ENCODE results near the gene PITX2. TPM values are rescaled to one million over a fixed set of nuclear protein-coding genes. Genes with fewer than 3 reads are reported as not detected.

PITX2 gene
- total RNA-seq, 1 experiment from 2014 or later = 0.90 TPM

- no peak for DNase-seq (ENCODE audit: low spot score)
- intact Hi-C loops (cut with micrococcal nuclease; ENCODE audit: unreplicated experiment) = no loop called here
- no TSS peak for BruUV-seq (replicated peaks)
- Histone ChIP-seq H3K27me3 (replicated peaks; ENCODE audit: insufficient read depth, low read depth, low read length, poor library complexity) (no peaks in the 10 kb centered on the region), H3K27ac (ENCODE audit: low read depth, low read length, poor library complexity, severe bottlenecking) (no peak overlapping the region), H3K4me1 (ENCODE audit: insufficient read depth, low read length, poor library complexity, severe bottlenecking) (no peaks in the 10 kb centered on the region), H3K36me3 (ENCODE audit: insufficient read depth, low read length, poor library complexity, severe bottlenecking) (no peaks in the 10 kb centered on the region), H3K9me3 (ENCODE audit: low read depth, low read length, poor library complexity, severe bottlenecking) (no peaks in the 10 kb centered on the region), H3K4me3 (ENCODE audit: low read depth, low read length, poor library complexity, severe bottlenecking) (no peak overlapping the region)
- ChIA-PET POLR2A (ENCODE audit: low non-redundant PET) (no interaction called here), CTCF (no interaction called here)
- TF ChIP-seq EZH2 (IDR thresholded peaks at IDR 0.05; ENCODE audit: borderline replicate concordance, low read depth, low read length, poor library complexity, severe bottlenecking) (no peak), CTCF (conservative IDR thresholded peaks at IDR 0.05; ENCODE audit: low read depth, low read length) (no peak)
Measured at GRCh38 chr4:110668463-110669235, 45.8 kb upstream of the PITX2 start.

- H3K36me3 ChIP-seq (ENCODE audit: insufficient read depth, low read length, poor library complexity, severe bottlenecking) = no peaks in the 10 kb centered on the region
- H3K4me3 ChIP-seq (ENCODE audit: low read depth, low read length, poor library complexity, severe bottlenecking) = no peak overlapping the region
- POLR2A ChIA-PET (ENCODE audit: low non-redundant PET) = interaction anchor here (0.6 kb wide), 1 partner anchor 743 kb away, joined by 5 read pairs; no protein-coding TSS in a partner anchor
- CTCF ChIA-PET = no interaction called here
- no peaks in the 10 kb centered on the region for H3K27me3 ChIP-seq (replicated peaks; ENCODE audit: insufficient read depth, low read depth, low read length, poor library complexity)
- intact Hi-C loops (cut with micrococcal nuclease; ENCODE audit: unreplicated experiment) = no loop called here
- H3K4me1 ChIP-seq (ENCODE audit: insufficient read depth, low read length, poor library complexity, severe bottlenecking) = no peaks in the 10 kb centered on the region
- no peak overlapping the region for H3K27ac ChIP-seq (ENCODE audit: low read depth, low read length, poor library complexity, severe bottlenecking)
- BruUV-seq (replicated peaks) = no TSS peak
- no peak for DNase-seq (ENCODE audit: low spot score)
- no peaks in the 10 kb centered on the region for H3K9me3 ChIP-seq (ENCODE audit: low read depth, low read length, poor library complexity, severe bottlenecking)
- TF ChIP-seq EZH2 (IDR thresholded peaks at IDR 0.05; ENCODE audit: borderline replicate concordance, low read depth, low read length, poor library complexity, severe bottlenecking) = no peak
- no peak for TF ChIP-seq CTCF (conservative IDR thresholded peaks at IDR 0.05; ENCODE audit: low read depth, low read length)
Measured at GRCh38 chr4:110667670-110668069, 44.8 kb upstream of the PITX2 start.

- no TSS peak for BruUV-seq (replicated peaks)
Measured at GRCh38 chr4:110666030-110666429, 43.2 kb upstream of the PITX2 start.

More at GRCh38 chr4:110666030-110666429, 43.2 kb upstream of the PITX2 start:
- no peak overlapping the region for H3K4me3 ChIP-seq (ENCODE audit: low read depth, low read length, poor library complexity, severe bottlenecking)
- POLR2A ChIA-PET (ENCODE audit: low non-redundant PET) = no interaction called here
- DNase-seq (ENCODE audit: low spot score) = no peak
- no peaks in the 10 kb centered on the region for H3K4me1 ChIP-seq (ENCODE audit: insufficient read depth, low read length, poor library complexity, severe bottlenecking)
- H3K27me3 ChIP-seq (replicated peaks; ENCODE audit: insufficient read depth, low read depth, low read length, poor library complexity) = no peaks in the 10 kb centered on the region
- intact Hi-C loops (cut with micrococcal nuclease; ENCODE audit: unreplicated experiment) = no loop called here
- CTCF ChIA-PET = no interaction called here
- H3K9me3 ChIP-seq (ENCODE audit: low read depth, low read length, poor library complexity, severe bottlenecking) = no peaks in the 10 kb centered on the region
- H3K27ac ChIP-seq (ENCODE audit: low read depth, low read length, poor library complexity, severe bottlenecking) = no peak overlapping the region
- TF ChIP-seq CTCF (conservative IDR thresholded peaks at IDR 0.05; ENCODE audit: low read depth, low read length) = no peak
- TF ChIP-seq EZH2 (IDR thresholded peaks at IDR 0.05; ENCODE audit: borderline replicate concordance, low read depth, low read length, poor library complexity, severe bottlenecking) = no peak
- no peaks in the 10 kb centered on the region for H3K36me3 ChIP-seq (ENCODE audit: insufficient read depth, low read length, poor library complexity, severe bottlenecking)

Measured in A673 (cell line).